Measurements from ENCODE around the gene SORD. TPM values are rescaled to one million over a fixed set of nuclear protein-coding genes. Genes with fewer than 3 reads are reported as not detected.
"Not testable (repeated sequence)": the region's sequence is repeated elsewhere in the genome, so short reads cannot be mapped to it uniquely, and the experiment has no call there.

Gene SORD
- total RNA-seq, 4 donors from 2014 or later: 24.4 to 78.6 (median 48.7) TPM

DNA sequence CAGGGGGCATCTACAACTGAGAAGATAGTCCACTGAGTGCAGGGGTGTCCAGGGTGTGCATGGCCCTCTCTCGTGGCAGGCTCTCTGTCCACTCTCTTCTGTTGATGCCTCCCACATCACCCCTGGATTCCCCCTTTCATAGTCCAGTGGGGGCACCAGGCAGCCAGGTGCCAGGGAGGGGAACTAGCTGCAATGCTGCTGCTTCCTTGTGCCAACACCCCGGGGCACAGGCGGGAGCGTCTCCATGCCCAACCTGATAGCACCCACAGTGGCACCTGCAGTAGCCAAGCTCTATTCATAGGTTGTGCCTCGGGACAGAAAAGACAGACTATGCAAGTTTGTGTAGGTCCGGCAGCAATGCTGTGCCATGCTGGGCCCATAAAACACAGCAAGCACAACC lies 79.2 kb downstream of the SORD start:
- WGBS: 75% methylated on average over 4 of the region's 6 CpGs
- Histone ChIP-seq H3K27ac (no peak overlapping the region), H3K4me3 (no peak overlapping the region), H3K4me1 (no peaks in the 10 kb centered on the region), H3K27me3 (peaks cover 3% of the 10 kb centered on the region), H3K36me3 (no peaks in the 10 kb centered on the region), H3K9me3 (no peaks in the 10 kb centered on the region)
- DNase-seq (ENCODE audit: low spot score in 2 of 2): peak in 1 of 2 donors; percentile 51
- TF ChIP-seq POLR2AphosphoS5 (IDR thresholded peaks at IDR 0.05) (no peak), POLR2A (IDR thresholded peaks at IDR 0.05) (no peak), EP300 (IDR thresholded peaks at IDR 0.05) (no peak)
- TF ChIP-seq, protein P1, sequence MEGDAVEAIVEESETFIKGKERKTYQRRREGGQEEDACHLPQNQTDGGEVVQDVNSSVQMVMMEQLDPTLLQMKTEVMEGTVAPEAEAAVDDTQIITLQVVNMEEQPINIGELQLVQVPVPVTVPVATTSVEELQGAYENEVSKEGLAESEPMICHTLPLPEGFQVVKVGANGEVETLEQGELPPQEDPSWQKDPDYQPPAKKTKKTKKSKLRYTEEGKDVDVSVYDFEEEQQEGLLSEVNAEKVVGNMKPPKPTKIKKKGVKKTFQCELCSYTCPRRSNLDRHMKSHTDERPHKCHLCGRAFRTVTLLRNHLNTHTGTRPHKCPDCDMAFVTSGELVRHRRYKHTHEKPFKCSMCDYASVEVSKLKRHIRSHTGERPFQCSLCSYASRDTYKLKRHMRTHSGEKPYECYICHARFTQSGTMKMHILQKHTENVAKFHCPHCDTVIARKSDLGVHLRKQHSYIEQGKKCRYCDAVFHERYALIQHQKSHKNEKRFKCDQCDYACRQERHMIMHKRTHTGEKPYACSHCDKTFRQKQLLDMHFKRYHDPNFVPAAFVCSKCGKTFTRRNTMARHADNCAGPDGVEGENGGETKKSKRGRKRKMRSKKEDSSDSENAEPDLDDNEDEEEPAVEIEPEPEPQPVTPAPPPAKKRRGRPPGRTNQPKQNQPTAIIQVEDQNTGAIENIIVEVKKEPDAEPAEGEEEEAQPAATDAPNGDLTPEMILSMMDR (IDR thresholded peaks at IDR 0.05): no peak

DNA sequence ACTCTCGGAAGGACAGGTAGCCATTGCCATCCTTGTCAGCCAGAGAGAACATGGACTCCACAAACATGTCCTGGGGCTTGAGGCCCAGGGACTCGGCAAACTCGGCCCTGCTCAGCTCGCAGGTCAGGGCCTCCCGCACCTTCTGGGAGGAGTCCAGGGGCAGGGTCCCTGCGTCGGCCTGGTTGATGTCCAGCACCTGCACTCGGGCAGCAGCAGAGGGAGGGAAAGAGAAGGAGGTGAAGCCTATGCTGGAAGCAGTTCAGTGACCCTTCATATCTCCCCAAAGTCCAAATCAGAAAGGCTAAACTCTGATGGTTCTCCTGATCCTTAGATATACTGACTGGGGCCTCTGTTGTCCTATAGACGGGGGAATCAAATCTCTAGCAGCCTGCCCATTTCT lies 81.2 kb downstream of the SORD start:
- 88% methylated on average over 9 of the region's 9 CpGs for WGBS
- DNase-seq (ENCODE audit: low spot score in 2 of 2): not testable (repeated sequence)

DNA sequence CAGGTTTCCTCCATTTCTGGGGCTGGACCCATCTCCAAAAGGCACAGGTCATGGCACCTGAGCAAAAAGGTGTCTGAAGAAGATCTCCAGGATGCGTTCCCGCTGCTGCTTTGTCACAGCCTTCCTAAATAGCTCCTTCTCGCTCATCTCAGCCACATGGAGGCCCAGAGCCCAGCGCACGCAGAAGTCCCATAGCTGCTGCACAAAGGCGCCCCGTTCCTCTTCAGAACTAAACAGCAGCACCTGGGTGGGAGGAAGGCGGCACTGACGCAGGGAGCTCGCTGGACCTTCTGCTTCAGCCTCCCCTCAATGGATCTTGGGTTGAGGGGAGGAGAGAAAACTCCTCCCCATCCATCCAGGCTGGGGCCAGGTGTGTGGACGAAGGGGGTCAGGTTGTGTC lies 82.6 kb downstream of the SORD start:
- peak in 1 of 2 donors; percentile 55 for DNase-seq (ENCODE audit: low spot score in 2 of 2)
- WGBS: 92% methylated on average over 8 of the region's 11 CpGs

More for the DNA sequence above, 81.2 kb downstream of the SORD start:
- not testable (repeated sequence) for H3K9me3 ChIP-seq, H3K4me1 ChIP-seq, H3K4me3 ChIP-seq, H3K36me3 ChIP-seq, H3K27ac ChIP-seq
- peaks cover 11% of the 10 kb centered on the region for H3K27me3 ChIP-seq

DNA sequence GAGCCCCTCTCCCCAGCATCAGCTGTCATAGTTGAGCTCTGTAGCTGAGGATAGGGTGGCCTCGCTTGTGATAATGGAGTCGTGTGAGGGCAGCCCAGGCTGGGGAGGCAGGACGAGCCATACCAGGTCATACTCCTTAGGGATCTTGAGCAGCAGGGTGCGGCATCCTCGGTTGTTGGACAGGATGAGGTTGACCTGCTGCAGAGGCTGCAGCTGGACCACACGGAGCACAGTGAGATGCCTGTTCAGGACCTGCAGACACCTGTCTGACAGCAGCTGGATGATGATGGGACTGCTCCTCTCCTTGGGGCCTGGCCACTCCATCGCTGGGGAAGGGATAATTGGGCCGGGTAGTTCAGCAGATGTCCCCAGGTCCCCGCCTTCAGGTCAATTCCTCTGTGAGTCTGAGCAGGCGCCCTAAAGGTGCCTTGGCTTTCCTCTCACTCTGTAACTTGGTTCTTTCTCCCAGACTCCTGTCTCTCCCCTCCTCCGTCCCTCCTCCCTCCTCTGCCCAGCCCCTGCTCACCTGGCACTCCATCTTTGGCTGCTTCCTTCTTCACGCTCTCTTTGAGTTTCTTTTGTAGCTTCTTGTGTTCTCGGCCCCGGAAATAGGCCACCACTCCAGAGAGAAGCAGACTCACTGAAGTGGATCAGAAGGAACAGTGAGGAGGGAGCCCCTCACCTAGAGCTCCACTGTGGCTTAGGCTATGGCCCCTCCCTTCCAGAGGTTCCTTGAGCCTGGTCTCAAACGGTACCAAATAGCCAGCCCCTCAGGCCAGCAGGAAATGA lies 83.2 kb downstream of the SORD start:
- TF ChIP-seq, protein P1 (IDR thresholded peaks at IDR 0.05): no peak
- TF ChIP-seq EP300 (IDR thresholded peaks at IDR 0.05) (no peak), POLR2AphosphoS5 (IDR thresholded peaks at IDR 0.05) (no peak), POLR2A (IDR thresholded peaks at IDR 0.05) (no peak)
- 84% methylated on average over 15 of the region's 15 CpGs for WGBS
- Histone ChIP-seq H3K9me3 (no peaks in the 10 kb centered on the region), H3K4me3 (no peak overlapping the region), H3K4me1 (no peaks in the 10 kb centered on the region), H3K27ac (no peak overlapping the region), H3K36me3 (no peaks in the 10 kb centered on the region), H3K27me3 (peaks cover 27% of the 10 kb centered on the region)
- peak in 1 of 2 donors; percentile 44 for DNase-seq (ENCODE audit: low spot score in 2 of 2)

More for the DNA sequence above, 82.6 kb downstream of the SORD start:
- Histone ChIP-seq H3K36me3 (no peaks in the 10 kb centered on the region), H3K4me1 (no peaks in the 10 kb centered on the region), H3K4me3 (no peak overlapping the region), H3K27me3 (peaks cover 24% of the 10 kb centered on the region), H3K9me3 (no peaks in the 10 kb centered on the region), H3K27ac (no peak overlapping the region)
- no peak for TF ChIP-seq POLR2AphosphoS5 (IDR thresholded peaks at IDR 0.05)
- no peak for TF ChIP-seq EP300 (IDR thresholded peaks at IDR 0.05)
- TF ChIP-seq, protein P1 (IDR thresholded peaks at IDR 0.05): no peak
- no peak for TF ChIP-seq POLR2A (IDR thresholded peaks at IDR 0.05)

DNA sequence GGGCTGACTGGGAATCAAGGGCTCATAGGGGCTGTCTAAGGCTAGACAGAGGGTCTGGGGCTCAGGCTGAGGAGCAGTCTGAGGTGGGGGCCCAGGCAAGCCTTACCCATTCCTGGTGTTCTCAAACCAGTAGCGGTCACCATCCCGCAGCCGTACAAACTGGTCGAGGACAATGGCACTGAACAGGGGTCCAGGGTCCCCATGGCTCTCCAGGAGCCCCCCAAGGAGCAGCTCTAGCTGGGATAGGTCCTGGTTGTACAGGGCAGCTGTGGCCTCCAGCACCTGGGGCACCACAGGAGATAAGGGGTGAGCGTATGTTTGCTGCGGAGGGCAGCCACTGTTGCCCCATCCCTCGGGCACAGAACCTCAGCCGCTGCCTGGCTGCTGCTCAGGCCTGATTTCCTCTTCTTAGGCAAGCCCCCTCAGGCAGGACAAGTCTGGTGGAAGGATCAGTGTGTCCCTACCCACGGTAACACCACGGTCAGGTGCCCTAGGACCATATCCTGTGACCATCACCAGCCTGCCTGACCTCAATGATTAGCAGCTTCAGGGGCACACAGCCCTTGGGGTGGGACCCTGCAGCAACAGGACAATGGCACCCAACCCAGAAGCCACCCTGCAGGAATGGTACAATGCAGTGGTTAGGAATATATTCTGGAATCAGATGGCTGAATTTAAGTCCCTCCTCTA lies 85.1 kb downstream of the SORD start:
- H3K27me3 ChIP-seq: peaks cover 46% of the 10 kb centered on the region
- DNase-seq (ENCODE audit: low spot score in 2 of 2): peak in 1 of 2 donors; percentile 78
- no peaks in the 10 kb centered on the region for H3K9me3 ChIP-seq
- 85% methylated on average over 10 of the region's 10 CpGs for WGBS
- no peak overlapping the region for H3K4me3 ChIP-seq
- TF ChIP-seq POLR2AphosphoS5 (IDR thresholded peaks at IDR 0.05) (no peak), EP300 (IDR thresholded peaks at IDR 0.05) (no peak), POLR2A (IDR thresholded peaks at IDR 0.05) (no peak)
- TF ChIP-seq, protein P1 (IDR thresholded peaks at IDR 0.05): no peak
- no peak overlapping the region for H3K27ac ChIP-seq
- H3K4me1 ChIP-seq: peaks cover 18% of the 10 kb centered on the region
- H3K36me3 ChIP-seq: no peaks in the 10 kb centered on the region

Data from suprapubic skin (tissue), 4 donors.